ENCODE results near the gene FAM222B.
"Not testable (repeated sequence)": the region's sequence is repeated elsewhere in the genome, so short reads cannot be mapped to it uniquely, and the experiment has no call there.

FAM222B gene

DNA sequence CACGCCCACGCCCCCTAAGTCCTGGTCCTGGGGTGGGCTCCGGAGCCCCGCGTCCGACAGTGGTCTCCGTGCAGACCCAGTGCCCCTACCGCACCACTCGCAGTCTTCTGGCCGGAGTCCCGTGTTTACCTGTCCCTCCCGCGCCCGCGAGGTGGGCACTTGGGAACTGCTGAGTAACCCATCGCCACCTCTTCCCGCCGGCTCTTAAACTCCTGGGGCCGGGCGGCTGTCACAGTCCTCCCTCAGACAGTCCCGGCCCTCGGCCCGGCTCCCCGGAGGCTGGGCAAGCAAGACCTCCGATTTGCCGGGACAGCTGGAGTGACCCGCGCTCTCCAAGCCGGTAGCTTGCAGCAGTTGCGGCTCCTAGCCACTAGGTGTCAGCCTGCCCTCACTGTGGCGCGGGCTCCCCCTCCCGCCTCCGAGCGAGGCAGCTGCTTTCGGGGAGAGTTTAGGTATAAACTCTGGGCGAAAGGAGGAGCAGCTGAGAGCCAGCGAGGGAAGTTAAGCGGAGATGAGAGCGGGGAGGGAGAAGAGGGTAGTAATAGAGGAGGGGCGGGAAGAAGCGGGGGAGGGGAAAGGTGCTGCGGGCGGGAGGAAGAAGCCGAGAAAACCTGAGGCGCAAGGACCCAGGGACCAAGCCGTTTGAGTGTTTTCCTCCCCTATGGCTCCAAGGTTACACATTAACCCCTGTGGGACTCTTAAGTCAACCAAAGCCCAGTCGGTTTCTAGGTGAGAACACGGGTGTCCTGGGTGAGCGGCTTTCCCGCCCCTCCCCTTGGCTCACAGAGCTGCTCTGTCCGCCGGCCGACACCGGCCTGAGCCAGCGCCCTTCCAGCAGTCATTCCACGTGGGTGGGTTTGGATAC lies 115.7 kb downstream of the FAM222B start:
- no peak for TF ChIP-seq Cebpa-rat (IDR thresholded peaks at IDR 0.05)
- peaks cover 63 to 73% (median 68%) of the 10 kb centered on the region in 10 experiments for H3K4me1 ChIP-seq
- peak overlapping the region; percentile 75 to 99 (median 96) for H3K9ac ChIP-seq
- peak overlapping the region; percentile 85 to 100 (median 100) for H3K4me2 ChIP-seq
- H4K20me1 ChIP-seq, result peaks cover 32 to 41% (median 40%) of the 10 kb centered on the region in 11 experiments
- no peaks in the 10 kb centered on the region for H3K9me3 ChIP-seq (replicated peaks in 1 of 11)
- H3K27ac ChIP-seq, result peak overlapping the region in 10 of 11 experiments; percentile 46 to 90 (median 83); a peak in 20 of 22 replicates
- H3K4me3 ChIP-seq, result peak overlapping the region; percentile 63 to 87 (median 78)
- H3K36me3 ChIP-seq, result peaks cover 29 to 32% (median 31%) of the 10 kb centered on the region in 11 experiments
- H3K27me3 ChIP-seq, result no peaks in the 10 kb centered on the region

DNA sequence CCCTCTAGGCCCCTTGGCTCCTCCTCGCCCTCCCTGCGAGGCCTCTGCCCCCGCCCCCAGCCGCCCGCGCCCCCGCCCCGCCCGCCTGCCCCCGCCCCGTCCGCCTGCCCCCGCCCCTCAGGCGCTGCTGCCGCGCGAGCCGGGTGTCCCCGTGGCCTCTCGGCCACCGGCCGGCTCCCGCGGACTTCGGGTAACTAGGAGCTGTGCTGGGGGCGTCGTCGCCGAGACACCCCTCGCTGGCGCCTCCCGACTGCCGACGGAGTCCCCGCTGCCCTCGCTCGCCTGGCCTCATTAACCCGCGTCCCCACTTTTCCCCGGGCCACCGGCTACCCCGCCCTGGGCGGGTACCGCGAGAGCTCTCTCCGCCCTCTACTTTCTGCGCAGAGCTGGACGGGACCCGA lies 116.4 kb downstream of the FAM222B start, which contains the start of gene TLCD1:
Gene TLCD1, minus strand, starts transcription at position 8 of the 401 bp plus-strand sequence. CDS start 136 bp downstream, outside the sequence.
- H3K4me1 ChIP-seq, result peaks cover 70 to 79% (median 75%) of the 10 kb centered on the region in 10 experiments

DNA sequence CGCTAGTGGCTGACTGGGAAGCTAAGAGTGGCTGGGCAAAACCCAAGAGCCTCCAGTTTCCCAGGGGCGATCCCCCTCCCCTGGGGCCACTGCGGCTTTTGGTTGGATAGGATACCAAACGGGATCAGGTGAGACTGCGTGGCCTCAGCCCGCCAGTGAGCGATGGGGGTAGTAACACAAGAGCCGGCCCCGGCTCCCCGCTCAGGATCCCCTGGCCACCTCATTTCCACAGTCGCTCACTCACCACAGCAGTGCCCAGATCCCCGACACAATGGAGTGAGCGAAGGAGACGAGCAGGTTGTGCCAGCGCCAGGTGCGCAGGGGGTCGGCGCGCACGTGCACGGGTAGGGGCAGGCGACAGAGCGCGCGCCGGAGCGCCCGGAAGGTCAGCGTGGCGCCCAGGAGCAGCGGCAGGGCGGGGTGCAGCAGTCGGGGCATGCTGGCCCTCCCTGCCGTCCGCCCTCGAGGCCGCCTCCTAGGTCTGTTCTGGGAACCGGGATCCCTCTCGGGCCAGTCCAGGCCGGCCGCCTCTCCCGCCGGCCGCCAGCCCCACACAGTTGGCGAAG lies 116.8 kb downstream of the FAM222B start:
- Histone ChIP-seq H3K4me1 (peaks cover 72 to 78% (median 76%) of the 10 kb centered on the region in 10 experiments), H3K4me3 (peak overlapping the region; percentile 63 to 87 (median 78)), H4K20me1 (peaks cover 43 to 52% (median 51%) of the 10 kb centered on the region in 11 experiments), H3K36me3 (peaks cover 40 to 44% (median 42%) of the 10 kb centered on the region in 11 experiments), H3K9me3 (replicated peaks in 1 of 11) (no peaks in the 10 kb centered on the region), H3K4me2 (peak overlapping the region; percentile 90 to 100 (median 100)), H3K27ac (peak overlapping the region; percentile 7 to 86 (median 83); a peak in 21 of 22 replicates), H3K27me3 (no peaks in the 10 kb centered on the region), H3K9ac (peak overlapping the region; percentile 71 to 99 (median 96))
- TF ChIP-seq Cebpa-rat (IDR thresholded peaks at IDR 0.05), result no peak

More for the DNA sequence above, 116.4 kb downstream of the FAM222B start, which contains the start of gene TLCD1:
- Histone ChIP-seq H3K4me2 (peak within 1 kb of the TSS; percentile 90 to 100 (median 100)), H3K4me3 (peak within 1 kb of the TSS; percentile 63 to 87 (median 78)), H3K27me3 (no peaks in the 10 kb centered on the region), H3K9ac (peak within 1 kb of the TSS; percentile 75 to 99 (median 96)), H4K20me1 (peaks cover 38 to 47% (median 46%) of the 10 kb centered on the region in 11 experiments), H3K36me3 (peaks cover 35 to 39% (median 37%) of the 10 kb centered on the region in 11 experiments), H3K9me3 (replicated peaks in 1 of 11) (no peaks in the 10 kb centered on the region), H3K27ac (peak within 1 kb of the TSS; percentile 7 to 90 (median 83); a peak in 21 of 22 replicates)
- TF ChIP-seq Cebpa-rat (IDR thresholded peaks at IDR 0.05), result no peak

DNA sequence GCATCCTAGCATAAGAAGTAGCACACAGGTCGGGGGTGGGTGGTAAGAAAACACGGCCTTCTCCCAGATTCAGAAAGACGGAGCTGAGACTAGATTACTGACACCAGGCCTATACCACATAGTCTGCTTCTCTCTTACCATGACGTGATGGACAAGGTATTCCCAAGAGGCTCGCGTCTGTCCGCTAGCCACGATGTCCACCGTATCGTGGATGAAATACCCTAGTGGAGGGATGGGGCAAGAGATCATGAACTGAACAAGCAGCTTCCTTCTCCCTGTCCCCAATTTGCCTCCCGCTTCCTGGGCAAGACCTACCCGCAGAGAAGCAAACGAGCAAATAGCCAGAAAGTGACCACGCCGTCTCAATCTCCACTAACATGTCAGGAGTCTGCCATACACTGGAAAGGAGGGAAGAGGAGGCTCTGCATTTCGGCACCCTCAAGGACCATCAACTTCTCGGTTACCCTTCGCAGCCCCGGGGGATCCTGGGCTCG lies 117.4 kb downstream of the FAM222B start:
- peaks cover 41 to 48% (median 45%) of the 10 kb centered on the region in 11 experiments for H3K36me3 ChIP-seq
- H3K4me1 ChIP-seq, result peaks cover 68 to 76% (median 73%) of the 10 kb centered on the region in 10 experiments
- peaks cover 43 to 57% (median 53%) of the 10 kb centered on the region in 11 experiments for H4K20me1 ChIP-seq
- peak overlapping the region; percentile 7 to 86 (median 83); a peak in 21 of 22 replicates for H3K27ac ChIP-seq
- H3K27me3 ChIP-seq, result no peaks in the 10 kb centered on the region
- H3K9me3 ChIP-seq (replicated peaks in 1 of 11), result no peaks in the 10 kb centered on the region
- H3K9ac ChIP-seq, result peak overlapping the region; percentile 71 to 99 (median 96)
- H3K4me3 ChIP-seq, result peak overlapping the region; percentile 63 to 87 (median 78)
- no peak for TF ChIP-seq Cebpa-rat (IDR thresholded peaks at IDR 0.05)
- H3K4me2 ChIP-seq, result peak overlapping the region; percentile 90 to 100 (median 100)

DNA sequence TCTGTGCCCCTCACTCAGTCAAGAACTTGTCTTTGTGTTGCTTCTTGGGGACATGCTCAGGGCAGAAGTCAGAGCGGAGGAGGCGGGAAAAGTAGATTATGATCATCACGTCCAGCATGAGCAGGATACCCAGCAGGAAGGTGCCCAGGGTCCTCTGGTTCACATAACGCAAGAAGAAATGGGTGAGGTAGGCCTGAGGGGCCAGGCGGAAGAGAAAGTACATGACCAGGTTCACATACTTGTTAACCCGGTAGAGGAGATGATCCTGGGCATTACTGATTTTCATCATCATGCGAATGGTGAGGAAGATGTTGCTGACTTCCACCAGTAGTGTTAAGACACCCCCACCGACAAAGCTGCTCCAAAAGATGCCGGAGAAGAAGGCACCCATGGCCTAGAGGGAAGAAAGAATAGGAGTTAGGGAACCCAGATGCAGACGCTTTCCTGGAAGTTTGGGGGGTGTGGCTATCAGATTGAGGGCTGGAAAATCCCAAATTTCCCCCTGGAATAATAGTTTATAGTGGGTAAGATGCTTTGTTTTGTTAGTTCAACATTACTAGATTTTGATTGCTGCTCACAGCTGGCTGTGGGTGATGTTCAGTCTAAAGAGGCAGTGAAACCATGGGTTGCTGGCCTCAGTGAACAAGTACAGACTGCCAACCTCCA lies 118.0 kb downstream of the FAM222B start:
- peak overlapping the region in 10 of 11 experiments; percentile 83 to 99 (median 96); a peak in 20 of 22 replicates for H3K9ac ChIP-seq
- H3K27ac ChIP-seq, result peak overlapping the region in 10 of 11 experiments; percentile 49 to 86 (median 83); a peak in 16 of 22 replicates
- peak overlapping the region; percentile 90 to 100 (median 100) for H3K4me2 ChIP-seq
- H3K4me1 ChIP-seq, result peaks cover 62 to 70% (median 67%) of the 10 kb centered on the region in 10 experiments
- H4K20me1 ChIP-seq, result peaks cover 43 to 59% (median 54%) of the 10 kb centered on the region in 11 experiments
- H3K9me3 ChIP-seq (replicated peaks in 1 of 11), result no peaks in the 10 kb centered on the region
- H3K27me3 ChIP-seq, result no peaks in the 10 kb centered on the region
- no peak for TF ChIP-seq Cebpa-rat (IDR thresholded peaks at IDR 0.05)
- H3K36me3 ChIP-seq, result peaks cover 41 to 48% (median 45%) of the 10 kb centered on the region in 11 experiments
- H3K4me3 ChIP-seq, result peak overlapping the region; percentile 63 to 87 (median 78); a peak in 16 of 20 replicates

DNA sequence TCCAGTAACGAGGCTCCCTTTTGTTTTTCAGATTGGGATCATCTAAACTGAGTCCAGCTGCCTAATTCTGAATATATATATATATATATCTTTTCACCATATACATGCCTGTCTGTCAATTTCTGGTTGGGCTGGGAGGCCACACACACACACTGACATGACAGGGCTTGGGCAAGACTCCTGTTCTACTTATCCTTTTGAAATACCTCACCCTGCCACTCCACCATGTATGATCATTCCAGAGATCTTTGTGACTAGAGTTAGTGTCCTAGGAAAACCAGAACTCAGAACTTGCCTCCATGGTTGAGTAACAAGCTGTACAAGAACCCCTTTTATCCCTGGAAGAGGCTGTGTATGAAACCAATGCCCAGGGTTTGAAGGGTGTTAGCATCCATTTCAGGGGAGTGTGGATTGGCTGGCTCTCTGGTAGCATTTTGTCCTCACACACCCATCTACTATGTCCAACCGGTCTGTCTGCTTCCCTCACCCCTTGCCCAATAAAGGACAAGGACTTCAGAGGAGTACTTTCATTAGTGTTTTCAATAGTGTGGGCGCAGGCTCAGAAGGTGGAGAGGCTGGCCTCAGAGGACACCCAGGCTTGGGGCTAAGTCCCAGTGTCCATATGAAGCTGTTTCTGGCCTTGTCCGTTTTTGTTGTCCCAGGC lies 118.6 kb downstream of the FAM222B start:
- H3K27ac ChIP-seq, result peak overlapping the region in 4 of 11 experiments; percentile 8 to 86 (median 83); a peak in 6 of 22 replicates
- H3K9me3 ChIP-seq (replicated peaks in 1 of 11); H3K27me3 ChIP-seq: not testable (repeated sequence)
- H3K36me3 ChIP-seq, result peaks cover 41 to 48% (median 45%) of the 10 kb centered on the region in 11 experiments
- H3K4me1 ChIP-seq, result peaks cover 60 to 67% (median 64%) of the 10 kb centered on the region in 10 experiments
- H3K4me3 ChIP-seq, result peak overlapping the region in 8 of 10 experiments; percentile 8 to 97 (median 88); a peak in 11 of 20 replicates
- H3K4me2 ChIP-seq, result peak overlapping the region; percentile 90 to 100 (median 100)
- peak overlapping the region; percentile 83 to 99 (median 96); a peak in 18 of 22 replicates for H3K9ac ChIP-seq
- peaks cover 43 to 59% (median 54%) of the 10 kb centered on the region in 11 experiments for H4K20me1 ChIP-seq

DNA sequence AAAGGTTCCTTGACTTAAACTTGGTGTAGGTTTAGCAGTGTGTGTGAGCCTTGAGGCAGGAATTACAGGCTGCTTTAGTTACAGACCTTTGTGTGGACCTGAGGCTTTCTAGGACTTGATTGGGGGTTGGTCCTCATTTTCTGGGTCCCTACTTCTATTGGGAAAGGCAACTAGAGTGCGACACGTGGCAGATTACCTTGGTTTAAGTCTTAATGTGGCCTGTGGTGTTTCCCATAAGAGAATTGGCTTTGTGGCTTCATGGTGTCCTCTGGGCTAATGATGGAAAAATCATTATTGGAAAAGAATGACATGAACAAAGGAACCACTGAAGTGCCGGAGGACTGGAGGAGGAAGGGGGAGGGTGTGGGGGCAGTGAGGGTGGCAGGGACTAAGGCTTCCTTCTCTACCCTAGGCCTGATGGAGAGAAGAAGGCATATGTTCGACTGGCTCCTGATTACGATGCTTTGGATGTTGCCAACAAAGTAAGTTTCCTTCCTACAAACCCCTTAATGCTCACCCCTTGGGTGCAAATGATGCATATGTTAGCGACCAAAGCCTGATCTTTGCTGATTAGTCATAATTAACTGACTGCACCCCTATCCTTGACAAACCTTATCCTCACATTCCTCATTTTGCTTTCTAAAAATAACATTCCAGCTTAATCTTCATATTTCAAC lies 119.3 kb downstream of the FAM222B start:
- Histone ChIP-seq H3K27me3 (no peaks in the 10 kb centered on the region), H3K4me3 (peak overlapping the region in 8 of 10 experiments; percentile 83 to 97 (median 92); a peak in 17 of 20 replicates), H3K4me1 (peaks cover 67 to 72% (median 70%) of the 10 kb centered on the region in 10 experiments), H4K20me1 (peaks cover 43 to 59% (median 54%) of the 10 kb centered on the region in 11 experiments), H3K9me3 (replicated peaks in 1 of 11) (no peaks in the 10 kb centered on the region), H3K27ac (peak overlapping the region in 9 of 11 experiments; percentile 25 to 99 (median 97); a peak in 10 of 22 replicates), H3K9ac (peak overlapping the region; percentile 83 to 99 (median 96)), H3K4me2 (peak overlapping the region; percentile 90 to 100 (median 100)), H3K36me3 (peaks cover 41 to 48% (median 45%) of the 10 kb centered on the region in 11 experiments)
- no peak for TF ChIP-seq Cebpa-rat (IDR thresholded peaks at IDR 0.05)

Data from BLaER1 treated with 17β-estradiol and CSF1 and Interleukin-3, amounts not matched to agents 10 nM and 100 nM (cell line).